Measurements from ENCODE around the gene DLX4.
A peak's percentile ranks its signal among the peaks of the same experiment; 100 is the strongest.

DLX4 gene

DNA sequence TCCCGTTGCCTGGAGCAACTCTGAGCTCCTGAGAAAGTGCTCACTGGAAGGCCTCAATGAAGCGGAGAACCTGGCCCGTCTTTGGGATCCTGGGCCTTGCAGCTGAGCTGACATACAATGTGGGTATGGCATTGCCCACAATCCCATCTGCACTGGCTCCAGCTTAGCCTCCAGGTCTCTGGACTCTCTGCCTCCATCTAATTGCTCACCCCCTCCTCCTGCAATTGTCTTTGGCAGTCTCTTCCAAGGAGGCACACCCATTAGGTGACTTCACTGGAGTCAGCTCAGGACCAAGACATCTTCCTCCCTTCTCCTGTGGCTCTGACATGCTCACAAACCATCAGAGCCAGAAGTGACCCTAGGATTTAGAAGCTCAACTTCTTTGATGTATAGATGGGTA, 1.5 kb downstream of the DLX4 start:
- no peak for DNase-seq

DNA sequence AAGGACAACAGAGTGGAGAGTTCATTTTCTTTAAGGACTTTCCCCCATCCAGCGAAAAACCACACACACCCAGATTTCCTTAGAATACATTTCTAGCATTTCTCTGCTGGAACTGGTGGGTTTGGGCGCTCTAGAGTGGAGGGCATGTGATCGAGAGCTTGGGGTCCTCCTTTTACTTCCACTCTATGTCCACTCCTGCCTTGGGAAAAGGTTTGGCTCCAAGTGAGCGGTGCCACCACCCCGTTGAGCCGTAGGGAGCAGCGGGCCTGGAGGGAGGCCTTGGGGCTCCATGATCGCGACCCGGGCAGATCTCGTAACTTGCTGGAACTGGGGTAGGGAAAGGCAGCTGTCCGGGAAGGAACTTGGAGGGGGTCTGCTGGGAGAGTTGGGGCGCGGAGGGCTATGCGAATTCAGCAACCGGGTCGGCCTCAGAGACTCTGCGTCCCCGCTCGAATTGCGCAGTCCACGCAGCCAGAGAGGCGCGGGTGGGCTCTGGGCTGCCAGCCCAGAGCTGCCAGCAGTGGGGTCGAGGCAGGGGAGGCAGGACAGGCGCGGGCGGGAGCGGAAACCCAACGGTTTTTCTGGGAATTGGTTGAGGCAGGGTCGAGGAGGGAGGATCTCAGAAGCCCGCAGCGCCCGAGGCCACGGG, 2.3 kb downstream of the DLX4 start:
- DNase-seq = no peak

DNA sequence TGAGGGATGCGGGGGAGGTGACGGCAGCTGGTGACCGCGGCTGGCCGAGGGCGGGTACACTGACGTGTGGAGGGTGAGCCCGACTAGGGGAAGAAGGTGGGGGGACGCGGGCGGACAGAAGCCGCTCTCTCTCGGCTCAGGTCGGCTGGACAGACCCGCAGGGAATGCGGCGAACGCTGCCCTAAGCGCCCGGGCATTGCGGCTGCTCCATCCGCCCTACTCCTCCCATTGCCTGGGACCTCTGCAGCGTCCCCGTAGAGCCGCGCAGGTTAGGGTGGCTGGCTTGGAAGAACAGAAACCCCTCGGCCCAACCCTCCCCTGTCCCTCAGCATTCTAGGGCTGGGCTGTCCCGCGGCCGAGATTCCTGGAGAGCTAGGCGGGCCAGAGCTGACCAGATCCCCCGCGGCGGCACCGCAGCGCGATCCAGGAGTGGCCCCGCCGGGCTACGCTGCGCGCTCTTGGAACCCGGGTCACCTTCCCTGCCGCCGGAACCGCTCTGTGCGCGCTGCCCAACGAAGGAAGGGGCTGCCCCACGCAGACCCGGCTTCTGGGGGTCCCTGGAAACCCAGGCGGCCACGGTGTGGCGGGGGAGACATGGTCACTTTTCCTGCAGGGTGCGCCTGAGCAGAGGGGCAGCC, 3.0 kb downstream of the DLX4 start:
- no peak for DNase-seq

DNA sequence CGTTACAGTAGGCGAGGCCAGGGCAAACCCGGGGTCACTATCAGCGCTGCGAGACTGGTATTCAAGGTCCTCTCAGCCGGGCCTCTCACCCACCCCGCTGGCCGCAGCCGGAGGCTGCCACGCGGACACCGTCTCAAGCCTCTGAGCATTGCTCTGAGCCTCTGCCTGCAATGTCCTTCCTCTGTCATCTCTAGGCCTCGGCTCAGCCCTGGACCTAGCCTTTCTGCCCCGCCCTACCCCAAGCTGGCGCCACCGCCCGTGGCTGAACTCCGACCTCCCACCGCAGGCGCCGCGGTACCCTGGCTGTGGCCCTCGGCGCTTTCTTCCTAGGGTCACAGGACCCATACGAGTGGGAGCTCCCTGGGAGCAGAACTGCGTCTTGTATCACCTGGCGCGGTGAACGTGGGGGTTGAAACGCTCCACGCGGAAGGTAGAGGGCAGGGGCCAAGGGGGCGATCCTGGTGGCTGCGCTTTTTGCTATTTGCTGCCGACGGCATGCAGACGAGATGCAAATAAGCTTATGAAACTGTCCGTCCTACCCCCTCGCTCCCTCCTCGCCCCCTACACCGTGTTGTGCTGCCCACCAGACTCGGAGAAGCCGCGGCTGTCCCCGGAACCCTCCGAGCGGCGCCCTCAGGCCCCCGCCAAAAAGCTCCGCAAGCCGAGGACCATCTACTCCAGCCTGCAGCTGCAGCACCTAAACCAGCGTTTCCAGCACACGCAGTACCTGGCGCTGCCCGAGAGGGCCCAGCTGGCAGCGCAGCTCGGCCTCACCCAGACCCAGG, 3.7 kb downstream of the DLX4 start:
- DNase-seq = no peak

DNA sequence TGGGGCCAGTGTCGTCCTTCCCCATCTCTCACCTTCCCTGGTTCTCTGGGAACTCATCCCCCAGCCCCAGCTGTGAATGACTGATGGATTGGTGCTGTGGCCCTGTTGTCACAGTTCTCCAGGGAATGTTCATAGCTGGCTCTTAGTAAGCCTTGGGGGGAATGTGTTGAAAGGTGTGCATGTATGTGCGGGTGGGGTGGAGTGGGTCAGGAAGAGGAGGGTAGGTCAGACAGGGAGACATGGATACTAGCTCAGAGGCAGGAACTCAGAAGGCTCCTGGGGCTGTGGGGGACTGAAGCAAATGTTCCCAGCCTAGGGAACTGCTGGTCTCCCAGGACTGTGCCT, 4.3 kb downstream of the DLX4 start:
- DNase-seq = no peak

DNA sequence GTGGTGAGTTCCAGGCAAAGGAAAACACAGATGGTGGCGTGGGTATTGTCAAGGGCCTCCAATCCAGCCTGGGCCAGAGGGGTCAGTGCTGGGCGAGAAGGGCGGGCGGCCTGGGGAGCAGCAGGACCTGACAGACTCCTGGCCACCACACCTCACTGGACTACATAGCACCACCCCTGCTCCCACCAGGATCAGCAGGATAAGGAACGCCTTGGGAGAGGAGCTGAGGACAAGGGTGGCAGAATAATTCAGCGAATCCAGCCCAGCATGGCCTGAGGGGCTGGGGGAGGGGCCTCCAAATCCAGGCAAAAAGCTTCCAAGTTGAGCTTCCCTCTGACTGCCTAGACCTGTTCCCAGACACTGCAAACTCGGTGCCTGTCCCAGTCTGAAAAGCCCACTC, 6.5 kb downstream of the DLX4 start:
- DNase-seq = no peak

DNA sequence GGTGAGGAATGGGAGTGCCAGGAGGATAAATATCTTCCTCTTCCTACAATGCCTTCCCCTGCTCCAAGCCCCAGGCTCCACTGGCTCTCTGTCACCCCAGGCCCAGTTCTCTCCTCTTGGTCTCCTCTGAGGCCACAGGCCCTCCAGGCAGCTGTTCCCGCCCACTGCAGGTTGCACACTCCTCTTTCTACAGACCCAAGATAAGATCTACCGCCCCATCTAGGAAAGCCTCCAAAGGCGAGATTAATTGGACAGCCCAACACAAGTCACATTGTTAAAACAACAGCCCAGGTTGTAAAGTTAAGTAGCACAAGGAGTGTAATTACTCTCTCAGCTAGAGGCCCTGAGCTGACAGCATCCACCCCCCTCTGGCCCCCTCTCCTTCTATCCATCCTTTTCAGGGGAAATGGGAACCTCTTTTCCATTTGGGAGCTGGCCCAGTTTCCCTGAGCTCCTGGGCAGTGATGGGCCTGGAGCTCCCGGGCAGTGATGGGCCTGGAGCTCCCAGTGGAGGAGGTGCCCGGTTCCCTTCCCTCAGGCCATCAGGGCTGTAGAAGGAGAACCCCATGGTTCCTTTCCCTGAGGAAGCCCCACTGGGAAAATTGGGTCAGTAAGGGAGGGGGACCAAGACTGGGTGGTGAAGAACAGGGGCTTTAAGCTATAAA, 7.3 kb downstream of the DLX4 start:
- DNase-seq = no peak

DNA sequence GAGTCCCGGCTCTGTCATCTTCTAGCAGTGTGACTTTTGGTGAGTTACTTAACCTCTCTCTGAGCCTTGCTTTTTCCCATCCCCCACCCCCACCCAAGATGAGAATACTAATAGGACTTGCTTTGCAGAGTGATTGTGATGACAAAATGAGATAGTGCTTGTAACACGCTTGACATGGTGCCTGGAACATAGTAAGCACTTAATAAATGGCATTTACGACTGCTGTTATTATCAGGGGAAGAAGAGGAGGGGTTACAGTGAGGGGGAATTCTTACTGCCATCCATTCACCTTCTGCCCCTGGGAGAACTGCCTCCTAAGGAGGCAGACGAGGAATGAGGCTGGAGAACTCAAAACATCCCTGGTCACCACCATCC, 7.8 kb downstream of the DLX4 start:
- DNase-seq = no peak

DNA sequence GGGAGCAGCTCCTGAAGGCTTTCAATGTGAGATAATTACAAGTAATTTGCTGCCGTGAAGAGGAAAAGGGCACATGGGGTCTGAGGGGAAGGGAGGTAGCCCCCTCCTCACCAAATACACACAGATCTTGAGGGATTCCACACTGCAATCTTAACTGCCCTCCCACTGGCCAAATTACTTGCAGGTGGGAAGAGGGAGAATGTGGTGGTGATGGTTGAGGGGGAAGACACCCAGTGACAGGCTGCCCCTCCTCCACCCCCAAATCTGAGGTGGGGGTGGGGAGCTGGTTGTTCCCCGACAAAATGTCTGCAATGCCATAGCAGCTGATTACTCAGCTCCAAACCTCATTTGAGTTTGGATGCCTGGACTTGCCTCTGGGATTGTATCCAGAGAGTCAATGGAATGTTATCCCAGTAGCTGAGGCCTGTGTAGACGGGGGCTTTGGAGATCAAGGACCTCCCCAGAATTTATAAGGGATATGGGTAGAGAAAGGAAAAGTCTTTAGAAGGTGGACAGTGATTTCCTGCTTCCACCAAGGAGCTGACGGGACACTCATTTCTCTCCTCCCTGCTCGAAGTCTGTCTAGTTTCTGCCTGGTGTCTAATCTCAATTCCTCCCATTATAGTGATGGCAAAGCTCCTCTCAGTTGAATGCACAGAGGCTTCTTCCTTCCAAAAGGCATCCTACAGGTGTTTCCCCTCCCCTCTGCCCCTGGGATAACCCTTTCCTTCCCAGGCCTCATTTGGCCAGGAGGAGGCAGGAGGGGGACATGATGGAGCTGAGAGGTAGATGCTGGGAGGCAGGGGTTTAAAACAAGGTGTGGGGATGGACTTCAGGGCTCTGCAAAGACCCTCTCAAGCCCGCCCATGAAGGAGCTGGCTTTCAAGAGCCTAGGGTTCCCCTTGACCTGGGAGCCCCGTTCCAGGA, 8.7 kb downstream of the DLX4 start:
- DNase-seq = no peak

DNA sequence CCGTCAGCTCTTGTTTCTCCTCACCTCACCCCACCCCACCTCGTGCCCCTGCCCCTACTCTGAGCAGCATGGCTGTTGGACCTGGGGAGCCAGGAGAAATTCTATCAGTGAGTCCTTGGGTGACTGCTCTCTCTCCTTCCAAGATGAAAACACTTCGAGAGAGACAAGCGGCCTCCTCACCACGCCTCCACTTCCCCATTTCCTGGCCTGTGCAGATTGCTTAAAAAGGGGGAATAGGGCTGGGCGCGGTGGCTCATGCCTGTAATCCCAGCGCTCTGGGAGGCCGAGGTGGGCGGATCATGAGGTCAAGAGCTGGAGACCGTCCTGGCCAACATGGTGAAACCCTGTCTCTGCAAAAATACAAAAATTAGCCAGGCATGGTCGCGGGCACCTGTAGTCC, 9.5 kb downstream of the DLX4 start:
- no peak for DNase-seq

DNA sequence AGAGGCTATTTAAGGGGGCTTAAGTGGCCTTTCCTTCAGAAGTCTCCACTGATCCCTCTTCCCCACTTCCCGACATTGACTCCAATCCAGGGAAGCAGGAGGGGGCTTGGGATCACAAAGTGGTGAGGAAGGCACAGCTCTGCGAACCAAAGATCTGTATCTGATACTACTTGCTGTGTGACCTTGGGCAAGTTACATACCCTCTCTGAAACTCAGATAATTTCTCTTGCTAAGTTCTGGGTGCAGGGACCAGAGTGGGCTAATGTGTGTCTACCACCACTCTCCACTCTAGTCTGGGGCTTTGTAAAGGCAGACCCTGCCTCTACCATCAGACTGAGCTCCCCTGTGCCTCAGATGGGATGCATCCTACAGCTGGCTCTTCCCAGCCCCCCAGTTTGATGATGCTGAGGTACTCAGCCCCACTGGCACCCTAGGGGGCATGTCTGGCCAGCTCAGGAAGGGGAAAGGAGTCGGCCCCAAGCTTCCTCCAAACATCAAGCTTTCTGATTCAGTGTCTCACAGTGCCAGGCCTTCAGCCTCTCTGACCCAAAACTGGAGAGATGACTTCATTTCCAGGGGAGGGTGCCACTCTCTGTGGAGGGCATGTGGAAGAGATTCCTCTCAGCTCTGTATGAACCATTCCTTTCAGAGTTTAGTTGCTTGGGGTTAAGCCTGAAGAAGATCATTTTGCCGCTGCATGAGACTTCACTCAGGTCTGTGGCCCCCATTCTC, 10.9 kb downstream of the DLX4 start:
- no peak for DNase-seq

DNA sequence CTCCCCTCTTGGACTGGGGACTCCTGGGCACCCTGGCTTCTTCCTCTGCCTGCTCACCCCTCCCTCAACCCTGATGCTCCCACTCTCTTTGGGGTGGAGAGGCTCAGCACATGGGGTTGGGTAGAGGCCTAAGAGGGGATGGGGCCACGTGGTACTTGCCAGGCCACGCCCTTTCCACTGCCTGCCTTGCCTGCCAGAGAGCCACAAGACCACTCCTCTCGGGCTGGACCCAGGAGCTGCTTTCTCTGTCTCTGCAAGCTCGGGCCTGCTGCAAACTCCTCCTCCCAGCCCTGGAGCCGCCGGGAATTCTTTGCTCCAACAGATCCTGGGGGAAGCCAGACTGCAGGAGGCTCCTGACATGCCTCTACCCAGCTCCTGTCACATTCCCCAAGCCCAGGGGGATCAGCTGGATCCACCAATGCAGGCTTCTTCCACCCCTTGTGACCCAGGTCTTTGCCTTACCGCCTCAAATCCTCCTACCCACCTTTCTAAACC, 11.8 kb downstream of the DLX4 start:
- no peak for DNase-seq

DNA sequence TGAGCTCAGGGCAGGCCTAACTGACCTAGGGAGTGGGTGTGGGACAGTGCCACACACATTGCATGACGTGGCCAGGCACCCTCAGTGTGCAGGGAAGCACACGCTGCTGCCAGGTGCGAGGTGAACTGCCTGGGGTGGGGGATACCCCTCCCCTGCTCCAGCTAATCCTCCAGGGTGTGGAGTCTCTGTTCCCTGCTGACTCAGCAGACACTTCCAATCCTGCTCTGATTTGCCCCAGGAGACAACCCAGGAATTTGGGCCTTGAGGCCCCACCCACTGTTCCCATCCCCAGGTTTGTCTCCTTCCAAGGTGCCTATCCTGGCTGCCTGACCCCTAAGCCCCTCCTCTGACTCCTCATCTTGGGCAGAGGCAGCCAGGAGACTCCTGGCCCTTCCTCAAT, 15.3 kb downstream of the DLX4 start:
- DNase-seq = no peak

DNA sequence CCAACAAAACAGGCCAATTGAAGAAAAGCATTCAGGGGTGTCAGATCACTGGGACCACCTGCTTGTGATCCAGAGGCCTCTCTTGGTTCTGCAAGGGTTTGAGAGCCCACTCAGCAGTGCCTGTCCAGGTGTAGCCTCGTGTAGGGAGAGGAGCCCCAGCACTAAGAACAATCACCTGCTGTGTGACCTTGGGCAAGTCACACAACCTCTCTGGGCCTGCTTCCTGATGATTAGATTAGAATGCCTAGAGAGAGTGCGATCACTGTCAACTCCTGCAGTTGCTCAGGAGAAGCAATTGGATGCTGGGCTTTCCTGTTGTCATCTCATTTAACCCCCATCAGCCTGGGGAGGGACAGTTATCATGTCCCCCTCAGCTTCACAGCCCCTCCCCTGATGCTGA, 15.8 kb downstream of the DLX4 start:
- DNase-seq = no peak

DNA sequence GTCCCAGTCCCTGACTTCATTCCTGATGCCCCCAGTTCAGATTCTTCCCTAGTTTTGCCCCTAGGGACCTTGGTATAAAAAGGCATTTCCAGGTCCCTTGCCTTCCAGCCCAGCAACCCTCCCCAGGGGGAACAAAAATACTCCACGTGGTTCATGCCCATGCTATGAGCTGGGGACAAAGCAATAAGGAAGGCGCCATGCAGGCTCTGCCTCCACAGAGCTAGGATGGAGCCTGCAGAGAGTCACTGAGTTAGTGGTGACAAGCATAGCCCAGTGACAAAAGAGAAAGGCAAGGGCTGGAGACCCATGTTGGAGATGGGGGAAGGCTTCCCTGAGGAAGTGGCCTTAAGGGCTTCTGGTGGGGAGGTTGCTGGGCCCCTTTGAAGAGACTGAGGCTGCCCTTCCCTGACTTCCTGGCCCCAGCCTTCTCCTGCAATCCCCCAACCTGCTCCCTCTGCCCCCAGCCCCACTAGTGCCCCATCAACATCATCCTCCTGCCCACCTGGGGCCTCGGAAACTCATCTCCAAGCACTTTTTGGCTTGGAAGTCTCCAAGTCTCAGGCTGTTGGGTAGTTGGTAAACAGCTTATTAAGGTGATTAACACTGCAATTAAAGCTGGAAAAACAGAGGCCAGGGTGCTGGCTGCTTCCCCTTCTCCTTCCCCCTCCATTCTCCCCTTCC, 16.5 kb downstream of the DLX4 start:
- DNase-seq = no peak

DNA sequence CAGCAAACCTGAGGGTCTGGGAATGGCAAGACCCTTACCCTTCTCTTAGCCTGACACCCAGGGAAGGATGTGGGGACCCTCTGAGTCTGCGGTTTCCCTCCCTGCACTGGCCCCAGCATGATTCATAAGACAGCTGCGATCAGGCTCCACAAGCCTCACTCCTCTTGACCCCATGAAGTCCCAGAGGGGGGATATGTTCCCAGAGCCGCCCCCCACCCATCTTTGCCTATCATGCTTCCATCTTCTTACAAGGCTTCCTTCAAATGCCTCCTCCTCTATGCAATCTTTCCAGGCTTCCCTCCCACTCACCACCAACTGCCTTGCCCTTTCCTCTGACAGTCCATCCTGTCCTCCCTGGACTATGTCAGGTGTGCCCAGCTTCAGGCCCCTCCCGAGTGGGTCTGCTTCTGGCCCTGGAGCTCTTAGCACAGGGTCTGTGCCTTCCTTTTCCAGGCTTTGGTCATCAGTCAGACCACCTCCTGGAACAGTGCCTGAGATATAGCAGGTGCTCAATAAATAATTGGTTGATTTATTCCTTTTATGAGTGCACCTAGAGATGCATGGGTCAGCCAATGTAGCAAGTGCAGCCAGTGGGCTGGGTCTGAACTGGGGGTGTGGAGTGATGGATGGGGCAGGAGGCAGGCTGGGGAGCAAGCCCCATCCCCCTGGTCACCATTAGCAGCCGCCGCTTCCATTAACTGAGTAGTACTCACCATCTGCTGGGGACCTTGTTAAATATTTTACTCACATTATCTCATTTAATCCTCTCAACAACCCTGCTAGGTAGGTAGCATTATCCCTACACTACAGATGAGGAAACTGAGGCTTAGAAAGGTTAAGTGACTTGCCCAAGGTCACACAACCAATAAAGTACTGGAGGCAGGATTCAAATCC, 17.7 kb downstream of the DLX4 start:
- DNase-seq = peak; percentile 17

DNA sequence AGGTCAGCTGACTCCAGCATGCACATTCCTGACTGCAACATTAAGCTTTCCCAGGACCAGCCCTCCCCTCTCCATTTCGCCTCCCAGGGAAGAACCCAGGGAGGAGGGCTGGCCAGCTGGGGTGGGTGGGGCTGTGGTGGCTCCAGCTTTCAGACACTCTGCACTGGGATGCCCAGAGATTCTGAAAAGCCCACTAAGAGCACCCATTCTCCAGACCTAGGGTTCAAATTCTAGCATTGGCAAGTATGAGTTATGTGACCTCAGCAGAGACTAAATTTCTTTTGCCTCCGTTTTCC, 18.2 kb downstream of the DLX4 start:
- DNase-seq = no peak

DNA sequence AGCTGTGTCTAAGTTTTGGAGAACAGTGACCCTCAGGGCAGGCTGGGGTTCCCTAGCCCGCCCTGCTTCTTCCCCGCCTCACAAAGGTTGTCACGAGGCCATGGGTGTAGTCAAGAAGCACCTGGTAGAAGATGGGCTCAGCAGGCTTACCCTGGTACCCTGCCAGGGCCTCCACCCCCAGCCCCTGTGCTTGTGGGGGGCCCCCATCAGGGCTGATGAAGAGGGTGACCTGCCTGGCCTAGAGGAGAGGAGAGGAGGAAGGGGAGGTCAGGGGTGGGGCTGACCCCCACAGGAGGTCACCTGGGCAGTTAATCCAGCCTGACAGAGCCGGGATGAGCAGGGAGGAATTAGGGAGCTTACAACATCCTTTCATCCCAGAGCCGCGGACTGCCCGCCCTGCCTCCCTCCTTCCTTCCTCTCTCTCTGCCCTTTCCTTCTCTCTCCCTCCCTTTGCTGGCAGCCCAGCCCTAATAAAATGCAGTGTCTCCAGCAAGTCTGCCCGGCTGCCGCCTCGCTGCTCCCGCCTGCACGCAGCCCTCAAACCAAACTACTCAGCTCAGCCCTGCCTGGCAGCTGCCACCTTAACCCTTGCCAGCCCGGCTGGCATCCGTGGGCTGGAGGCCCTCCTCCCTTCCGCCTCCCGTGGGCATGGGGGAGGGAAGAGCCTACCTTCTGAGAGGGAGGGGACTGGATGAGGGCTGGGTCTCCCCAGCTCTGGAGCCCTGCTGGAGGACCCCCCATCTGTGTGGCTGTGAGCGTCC, 18.9 kb downstream of the DLX4 start:
- DNase-seq = peak; percentile 16

DNA sequence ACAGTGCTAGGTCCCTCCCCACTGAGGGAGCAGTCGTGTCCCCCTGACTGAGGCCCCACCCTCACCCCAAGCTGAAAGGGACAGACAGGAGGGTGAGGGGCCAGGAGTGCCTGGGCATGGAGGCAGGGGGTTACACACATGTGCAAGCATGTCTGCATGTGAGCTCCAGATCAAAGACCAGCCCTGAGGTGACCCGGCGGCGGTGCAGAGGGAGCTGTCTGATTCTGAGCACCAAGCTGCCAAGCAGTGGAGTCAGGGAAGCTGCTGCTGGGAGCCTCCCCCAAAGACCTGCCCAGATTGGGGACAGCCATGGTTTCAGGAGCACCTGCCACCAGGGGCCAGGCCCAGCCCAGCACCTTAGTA, 20.5 kb downstream of the DLX4 start:
- DNase-seq = no peak

DNA sequence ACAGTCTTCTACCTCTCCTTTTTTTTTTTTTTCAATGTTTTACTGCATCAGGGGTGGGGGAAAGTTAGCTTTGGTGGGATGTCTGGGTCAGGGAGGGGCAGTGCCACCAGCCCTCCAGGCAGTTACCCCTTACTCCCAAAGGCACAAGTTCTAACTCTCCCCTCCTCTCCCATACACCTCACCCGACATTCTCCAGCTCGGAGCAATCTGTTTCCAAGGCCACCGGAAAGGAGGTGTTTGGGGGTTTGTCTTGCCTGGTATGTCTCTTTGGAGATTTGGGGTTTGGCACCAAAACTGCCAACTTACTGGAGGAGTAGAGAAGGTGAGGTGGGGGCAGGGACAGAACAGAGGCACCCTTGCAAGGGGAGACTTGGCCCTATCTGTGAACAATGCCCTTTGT, 21.3 kb downstream of the DLX4 start:
- DNase-seq = no peak

All from activated CD4-positive, CD25-positive, alpha-beta regulatory T cell treated with anti-CD3 and anti-CD28 coated beads, Interleukin-2, amount 50 U/mL, for 72 hours (primary cell).